ENCODE results near the gene XRRA1.

Gene XRRA1

GRCh38 chr11:74932797-74933196 is 16.1 kb downstream of the XRRA1 start:
- no peak for TF ChIP-seq CTCF (IDR thresholded peaks at IDR 0.05; ENCODE audit: borderline replicate concordance, control extremely low read depth, extremely low read depth, insufficient read depth, missing control alignments)
- in situ Hi-C loops (cut with MboI; ENCODE audit: low sequenced_read_pairs, unreplicated experiment) = loop anchor here (25.0 kb wide), 1 partner anchor 280 kb away; no protein-coding TSS in a partner anchor
- no peak for DNase-seq (ENCODE audit: low spot score)

- no peak for DNase-seq (ENCODE audit: low spot score)
- in situ Hi-C loops (cut with MboI; ENCODE audit: low sequenced_read_pairs, unreplicated experiment) = loop anchor here (25.0 kb wide), 1 partner anchor 280 kb away; no protein-coding TSS in a partner anchor
- TF ChIP-seq CTCF (IDR thresholded peaks at IDR 0.05; ENCODE audit: borderline replicate concordance, control extremely low read depth, extremely low read depth, insufficient read depth, missing control alignments) = no peak
Measured at GRCh38 chr11:74932169-74932568, 16.7 kb downstream of the XRRA1 start.

- in situ Hi-C loops (cut with MboI; ENCODE audit: low sequenced_read_pairs, unreplicated experiment) = loop anchor here (25.0 kb wide), 1 partner anchor 283 kb away; no protein-coding TSS in a partner anchor
- TF ChIP-seq CTCF (IDR thresholded peaks at IDR 0.05; ENCODE audit: borderline replicate concordance, control extremely low read depth, extremely low read depth, insufficient read depth, missing control alignments) = peak; percentile 70
- peak; percentile 65 for DNase-seq (ENCODE audit: low spot score)
Measured at GRCh38 chr11:74929431-74930363, 19.2 kb downstream of the XRRA1 start.

- in situ Hi-C loops (cut with MboI; ENCODE audit: low sequenced_read_pairs, unreplicated experiment) = loop anchor here (25.0 kb wide), 1 partner anchor 285 kb away; no protein-coding TSS in a partner anchor
- no peak for DNase-seq (ENCODE audit: low spot score)
- no peak for TF ChIP-seq CTCF (IDR thresholded peaks at IDR 0.05; ENCODE audit: borderline replicate concordance, control extremely low read depth, extremely low read depth, insufficient read depth, missing control alignments)
Measured at GRCh38 chr11:74927496-74927895, 21.4 kb downstream of the XRRA1 start.

- in situ Hi-C loops (cut with MboI; ENCODE audit: low sequenced_read_pairs, unreplicated experiment) = loop anchor here (25.0 kb wide), 1 partner anchor 286 kb away; no protein-coding TSS in a partner anchor
- no peak for DNase-seq (ENCODE audit: low spot score)
- no peak for TF ChIP-seq CTCF (IDR thresholded peaks at IDR 0.05; ENCODE audit: borderline replicate concordance, control extremely low read depth, extremely low read depth, insufficient read depth, missing control alignments)
Measured at GRCh38 chr11:74926304-74927030, 22.4 kb downstream of the XRRA1 start.

- TF ChIP-seq CTCF (IDR thresholded peaks at IDR 0.05; ENCODE audit: borderline replicate concordance, control extremely low read depth, extremely low read depth, insufficient read depth, missing control alignments) = no peak
Measured at GRCh38 chr11:74925281-74925680, 23.6 kb downstream of the XRRA1 start.

More at GRCh38 chr11:74925281-74925680, 23.6 kb downstream of the XRRA1 start:
- in situ Hi-C loops (cut with MboI; ENCODE audit: low sequenced_read_pairs, unreplicated experiment) = loop anchor here (25.0 kb wide), 1 partner anchor 287 kb away; no protein-coding TSS in a partner anchor
- DNase-seq (ENCODE audit: low spot score) = no peak
